Gastrocnemius medialis (tissue), 4 donors: ENCODE measurements around the gene SMTN. TPM values are rescaled to one million over a fixed set of nuclear protein-coding genes. Genes with fewer than 3 reads are reported as not detected.

Experiments
- ATAC-seq, 2 donors: fragments of 150-250 bp; one replicate each; pipeline ENCODE4 v1.9.1; 2016
- DNase-seq, 2 donors: peaks; one replicate each; pipeline ENCODE4 v3.0.0-alpha.2; 2019
- H3K27ac ChIP-seq, 4 donors: fragments of 200-600 bp; sonication (generic); 1 replicate in 1 of 4; 2 replicates in 3 of 4; pipeline ENCODE4 v1.5.1; 2016 to 2018; ENCODE audit warnings: mild to moderate bottlenecking in 2 of 4, moderate library complexity in 1 of 4
- H3K27me3 ChIP-seq, 3 donors: fragments of 200-600 bp; sonication (generic) in 2 of 3; 1 replicate in 1 of 3; 2 replicates in 2 of 3; pipeline versions ENCODE4 v1.5.1 to v1.6.0; 2016 to 2019; ENCODE audit warnings: mild to moderate bottlenecking in 1 of 3, moderate library complexity in 1 of 3
- H3K36me3 ChIP-seq, 2 donors: fragments of 200-600 bp; sonication (generic) in 1 of 2; one replicate each; pipeline ENCODE4 v1.5.1; 2017 to 2018
- H3K4me1 ChIP-seq, 2 donors: fragments of 200-600 bp; sonication (generic) in 1 of 2; one replicate each; pipeline ENCODE4 v1.5.1; 2016 to 2017; ENCODE audit warnings: mild to moderate bottlenecking in 2 of 2
- H3K4me3 ChIP-seq, 4 donors: fragments of 200-600 bp; sonication (generic) in 3 of 4; 1 replicate in 1 of 4; 2 replicates in 3 of 4; pipeline ENCODE4 v1.5.1; 2016 to 2019; ENCODE audit warnings: mild to moderate bottlenecking in 2 of 4
- H3K9me3 ChIP-seq, 3 donors: fragments of 200-600 bp; sonication (generic) in 2 of 3; 1 replicate in 1 of 3; 2 replicates in 2 of 3; pipeline ENCODE4 v1.5.1; 2016 to 2019
- CTCF ChIP-seq, 5 experiments: fragments of 450-650 bp in 3 of 5; fragments of 200-600 bp in 2 of 5; sonication (generic) in 2 of 5; IDR thresholded peaks in 4 of 5; conservative IDR thresholded peaks in 1 of 5; 1 replicate in 4 of 5; 2 replicates in 1 of 5; pipeline ENCODE4 v1.5.1; 2016 to 2019; ENCODE audit warnings: antibody characterized with exemption in 5 of 5, mild to moderate bottlenecking in 3 of 5, moderate library complexity in 3 of 5
- POLR2A ChIP-seq, 2 donors: fragments of 450-650 bp; IDR thresholded peaks; one replicate each; pipeline ENCODE4 v1.6.1; 2017; ENCODE audit warnings: antibody characterized with exemption in 2 of 2, mild to moderate bottlenecking in 2 of 2, moderate library complexity in 2 of 2
- in situ Hi-C, 4 donors: fragments of 200-750 bp; cut with MboI; loops; one replicate each; pipeline versions ENCODE4 v1.15.0 to v1.8.0; 2017; ENCODE audit warnings: low sequenced_read_pairs in 4 of 4
- intact Hi-C: fragments of 100-400 bp; cut with DNase I; formaldehyde crosslinking; loops from one replicate; pipeline ENCODE4 v1.15.1; 2023; ENCODE audit warnings: low total_unique reads
- total RNA-seq, 4 donors: library from RNA; depleted of rRNA; stranded (reverse); fragments of >200 nt; gene quantifications; one replicate each; pipeline versions ENCODE4 v1.1.0 to v1.2.3, GENCODE V29; 2016

SMTN gene
- total RNA-seq, 4 donors from 2014 or later: 39.5 to 104 (median 45.3) TPM

- no peak overlapping the region for H3K4me3 ChIP-seq
- peak overlapping the region; percentile 93 to 98 (median 96) for H3K27ac ChIP-seq
- ATAC-seq: peak; percentile 83 to 85
- H3K9me3 ChIP-seq: no peaks in the 10 kb centered on the region
- H3K4me1 ChIP-seq: peaks cover 45 to 56% of the 10 kb centered on the region in 2 donors
- in situ Hi-C loops (no loop called here), intact Hi-C loops (loop anchor here (1.0 to 5.0 kb wide), 2 partner anchors 9 to 190 kb away; partner anchors contain the start of gene PIK3IP1)
- DNase-seq: peak; percentile 94
- H3K36me3 ChIP-seq: peaks cover 0 to 37% of the 10 kb centered on the region in 2 donors
- peak; percentile 14 to 54 for TF ChIP-seq POLR2A (IDR thresholded peaks at IDR 0.05)
- TF ChIP-seq CTCF (IDR thresholded peaks at IDR 0.05 in 4 of 5, conservative IDR thresholded peaks at IDR 0.05 in 1 of 5): no peak
- H3K27me3 ChIP-seq: no peaks in the 10 kb centered on the region
These were observed 21.4 kb downstream of the SMTN start for GRCh38 chr22:31102441-31103081.

GRCh38 chr22:31103111-31103510 is 22.0 kb downstream of the SMTN start:
- TF ChIP-seq CTCF (IDR thresholded peaks at IDR 0.05 in 4 of 5, conservative IDR thresholded peaks at IDR 0.05 in 1 of 5) (no peak), POLR2A (IDR thresholded peaks at IDR 0.05) (no peak)
- Histone ChIP-seq H3K27me3 (no peaks in the 10 kb centered on the region), H3K4me1 (peaks cover 45 to 59% of the 10 kb centered on the region in 2 donors), H3K9me3 (no peaks in the 10 kb centered on the region), H3K36me3 (peaks cover 0 to 33% of the 10 kb centered on the region in 2 donors), H3K27ac (peak overlapping the region; percentile 93 to 98 (median 96)), H3K4me3 (no peak overlapping the region)
- DNase-seq: no peak
- in situ Hi-C loops (no loop called here), intact Hi-C loops (loop anchor here (5.0 kb wide), 1 partner anchor 189 kb away; the partner anchor contains the start of gene PIK3IP1)
- ATAC-seq: no peak

- Histone ChIP-seq H3K4me3 (no peak overlapping the region), H3K9me3 (no peaks in the 10 kb centered on the region), H3K27me3 (no peaks in the 10 kb centered on the region), H3K4me1 (peaks cover 38 to 50% of the 10 kb centered on the region in 2 donors), H3K36me3 (peaks cover 0 to 25% of the 10 kb centered on the region in 2 donors), H3K27ac (peak overlapping the region; percentile 93 to 98 (median 96))
- intact Hi-C loops (loop anchor here (5.0 kb wide), 1 partner anchor 188 kb away; the partner anchor contains the start of gene PIK3IP1), in situ Hi-C loops (no loop called here)
- TF ChIP-seq POLR2A (IDR thresholded peaks at IDR 0.05) (no peak), CTCF (IDR thresholded peaks at IDR 0.05 in 4 of 5, conservative IDR thresholded peaks at IDR 0.05 in 1 of 5) (no peak)
- DNase-seq (peak in 1 of 2 donors; percentile 17), ATAC-seq (no peak)
These were observed 23.0 kb downstream of the SMTN start for GRCh38 chr22:31103899-31104694.

- DNase-seq (peak in 1 of 2 donors; percentile 14), ATAC-seq (no peak)
- Histone ChIP-seq H3K9me3 (no peaks in the 10 kb centered on the region), H3K4me3 (no peak overlapping the region), H3K4me1 (peaks cover 31 to 42% of the 10 kb centered on the region in 2 donors), H3K27ac (peak overlapping the region; percentile 93 to 98 (median 96)), H3K27me3 (no peaks in the 10 kb centered on the region), H3K36me3 (peaks cover 0 to 17% of the 10 kb centered on the region in 2 donors)
- in situ Hi-C loops (no loop called here), intact Hi-C loops (loop anchor here (5.0 kb wide), 1 partner anchor 187 kb away; the partner anchor contains the start of gene PIK3IP1)
- TF ChIP-seq CTCF (IDR thresholded peaks at IDR 0.05 in 4 of 5, conservative IDR thresholded peaks at IDR 0.05 in 1 of 5) (no peak), POLR2A (IDR thresholded peaks at IDR 0.05) (no peak)
These were observed 23.8 kb downstream of the SMTN start for GRCh38 chr22:31104869-31105268.
